Stomach smooth muscle (tissue), 2 donors: ENCODE data around the gene AGBL1.
"Not testable (repeated sequence)": the region's sequence is repeated elsewhere in the genome, so short reads cannot be mapped to it uniquely, and the experiment has no call there.

ENCODE experiments used
- H3K27ac ChIP-seq: one replicate; pipeline ENCODE4 v1.7.0; 2013; ENCODE audit warnings: mild to moderate bottlenecking, low read length, inconsistent platforms
- H3K27me3 ChIP-seq, 2 donors: one replicate each; pipeline ENCODE4 v1.7.0; 2013; ENCODE audit warnings: low read length in 2 of 2; ENCODE audit not compliant: insufficient read depth in 2 of 2, control insufficient read depth in 1 of 2
- H3K36me3 ChIP-seq, 2 donors: one replicate each; pipeline ENCODE4 v1.7.0; 2013; ENCODE audit warnings: low read length in 2 of 2; ENCODE audit not compliant: control insufficient read depth in 2 of 2, insufficient read depth in 2 of 2
- H3K4me1 ChIP-seq: one replicate; pipeline ENCODE4 v1.7.0; 2013; ENCODE audit warnings: low read length; ENCODE audit not compliant: control insufficient read depth, insufficient read depth
- H3K4me3 ChIP-seq, 2 donors: one replicate each; pipeline ENCODE4 v1.7.0; 2013; ENCODE audit warnings: low read length in 2 of 2
- H3K9ac ChIP-seq, 2 donors: one replicate each; pipeline ENCODE4 v1.7.0; 2013; ENCODE audit warnings: low read length in 2 of 2, mild to moderate bottlenecking in 1 of 2
- H3K9me3 ChIP-seq, 2 donors: one replicate each; pipeline ENCODE4 v1.7.0; 2013; ENCODE audit warnings: low read length in 2 of 2; ENCODE audit not compliant: control insufficient read depth in 2 of 2
- donor health status: healthy.
- donor health status: Pancreatic carcinoma.

Gene AGBL1

DNA sequence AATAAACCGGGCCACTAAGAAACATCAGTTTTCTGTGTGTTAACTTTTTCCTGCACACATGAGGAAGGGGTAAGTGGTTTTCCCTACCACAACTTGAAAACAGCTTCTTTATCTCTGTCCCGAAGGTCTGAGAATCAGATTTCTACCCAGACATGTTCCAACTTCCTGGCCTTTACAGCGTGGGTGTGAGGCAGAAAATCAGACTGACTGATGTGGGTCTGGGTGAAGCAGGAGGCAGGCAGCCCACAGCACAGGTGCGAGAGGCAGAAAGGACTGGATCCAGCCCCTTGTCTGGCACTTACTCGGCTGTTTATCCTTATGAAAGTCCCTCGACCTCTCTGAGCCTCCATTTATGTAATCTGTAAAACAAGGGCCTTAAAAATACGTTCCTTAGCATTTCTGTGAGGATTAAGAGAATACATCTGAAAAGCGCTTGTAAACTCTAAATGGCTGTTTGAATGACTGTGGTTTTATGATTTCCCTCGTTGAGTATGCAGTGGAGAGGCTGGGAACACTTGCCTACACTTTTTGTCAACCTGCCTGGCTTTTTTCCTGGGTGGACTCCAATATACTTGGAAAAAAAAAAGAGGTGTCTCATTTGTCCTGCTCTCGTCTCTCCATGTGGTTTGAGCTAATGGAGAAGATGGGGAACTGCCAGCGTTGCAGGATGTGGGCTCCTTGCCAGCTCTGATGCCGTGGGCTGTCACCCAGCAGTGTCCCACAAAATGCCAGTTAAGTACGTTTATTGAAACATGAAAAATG is 3.1 kb downstream of the AGBL1 start:
- no peaks in the 10 kb centered on the region for H3K36me3 ChIP-seq
- no peaks in the 10 kb centered on the region for H3K9me3 ChIP-seq
- no peak overlapping the region for H3K27ac ChIP-seq
- H3K4me3 ChIP-seq, result no peak overlapping the region
- no peaks in the 10 kb centered on the region for H3K27me3 ChIP-seq
- peaks cover 5% of the 10 kb centered on the region for H3K4me1 ChIP-seq
- no peak overlapping the region for H3K9ac ChIP-seq

DNA sequence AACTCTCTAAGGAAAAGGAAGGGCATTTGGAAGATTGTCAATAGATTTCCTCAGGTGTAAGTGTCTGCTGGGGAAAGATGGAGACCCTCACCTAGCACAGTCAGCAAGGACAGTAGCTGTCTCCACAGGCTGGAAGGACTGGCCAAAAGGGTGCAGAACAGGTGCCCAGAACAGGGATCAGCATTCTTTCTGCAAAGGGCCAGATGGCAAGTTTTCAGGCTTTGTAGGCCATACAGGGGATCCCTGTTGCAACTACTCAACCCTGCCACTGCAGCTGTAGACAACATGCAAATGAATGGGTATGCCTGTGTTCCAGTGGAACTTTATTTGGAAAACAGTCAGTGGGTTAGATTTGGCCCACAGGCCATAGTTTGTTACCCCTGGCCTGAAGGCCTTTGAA is 8.1 kb downstream of the AGBL1 start:
- Histone ChIP-seq H3K27me3 (no peaks in the 10 kb centered on the region), H3K9me3 (no peaks in the 10 kb centered on the region), H3K36me3 (no peaks in the 10 kb centered on the region)

DNA sequence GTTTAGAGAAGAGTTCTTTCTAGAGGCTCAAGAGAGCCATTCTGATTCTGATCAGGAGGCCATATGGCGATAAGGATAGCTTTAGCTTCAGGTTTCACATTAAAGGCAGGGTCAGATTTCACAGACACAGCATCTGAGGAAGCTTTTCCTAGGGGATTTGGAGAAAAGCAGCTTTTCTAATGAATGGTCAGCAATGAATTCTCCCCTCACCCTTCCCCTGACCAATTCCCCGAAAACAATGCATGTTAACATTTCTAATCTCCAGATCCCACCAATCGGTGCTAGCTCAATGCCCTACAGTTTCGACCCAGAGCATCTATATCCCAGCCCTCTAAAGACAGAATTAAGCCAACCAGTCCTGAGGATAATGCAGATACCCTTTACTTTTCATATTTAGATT is 9.8 kb downstream of the AGBL1 start:
- no peak overlapping the region for H3K27ac ChIP-seq
- no peaks in the 10 kb centered on the region for H3K36me3 ChIP-seq
- H3K27me3 ChIP-seq, result no peaks in the 10 kb centered on the region
- H3K4me3 ChIP-seq, result no peak overlapping the region
- no peaks in the 10 kb centered on the region for H3K9me3 ChIP-seq
- H3K9ac ChIP-seq, result no peak overlapping the region
- no peaks in the 10 kb centered on the region for H3K4me1 ChIP-seq

More for the DNA sequence above, 8.1 kb downstream of the AGBL1 start:
- H3K4me3 ChIP-seq, result no peak overlapping the region
- no peak overlapping the region for H3K27ac ChIP-seq
- H3K4me1 ChIP-seq, result no peaks in the 10 kb centered on the region
- H3K9ac ChIP-seq, result no peak overlapping the region

DNA sequence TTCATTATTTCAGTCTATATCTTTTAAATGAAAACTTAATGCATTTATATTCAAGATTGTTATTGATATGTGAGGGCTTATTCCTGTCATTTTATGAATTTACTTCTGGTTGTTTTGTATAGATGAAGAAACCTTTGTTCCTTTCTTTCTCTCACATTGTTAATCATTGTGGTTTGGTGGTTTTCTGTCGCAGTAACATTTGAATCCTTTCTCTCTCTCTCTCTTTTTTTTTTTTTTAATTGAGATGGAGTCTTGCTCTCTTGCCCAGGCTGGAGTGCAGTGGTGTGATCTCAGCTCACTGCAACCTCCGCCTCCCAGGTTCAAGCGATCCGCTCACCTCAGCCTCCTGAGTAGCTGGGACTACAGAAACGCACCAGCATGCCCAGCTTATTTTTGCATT is 22.1 kb downstream of the AGBL1 start:
- H3K36me3 ChIP-seq, result no peaks in the 10 kb centered on the region
- H3K27ac ChIP-seq, result no peak overlapping the region
- no peak overlapping the region for H3K9ac ChIP-seq
- no peak overlapping the region for H3K4me3 ChIP-seq
- peaks cover 0 to 5% of the 10 kb centered on the region in 2 donors for H3K9me3 ChIP-seq
- H3K4me1 ChIP-seq, result no peaks in the 10 kb centered on the region
- peaks cover 0 to 2% of the 10 kb centered on the region in 2 donors for H3K27me3 ChIP-seq

DNA sequence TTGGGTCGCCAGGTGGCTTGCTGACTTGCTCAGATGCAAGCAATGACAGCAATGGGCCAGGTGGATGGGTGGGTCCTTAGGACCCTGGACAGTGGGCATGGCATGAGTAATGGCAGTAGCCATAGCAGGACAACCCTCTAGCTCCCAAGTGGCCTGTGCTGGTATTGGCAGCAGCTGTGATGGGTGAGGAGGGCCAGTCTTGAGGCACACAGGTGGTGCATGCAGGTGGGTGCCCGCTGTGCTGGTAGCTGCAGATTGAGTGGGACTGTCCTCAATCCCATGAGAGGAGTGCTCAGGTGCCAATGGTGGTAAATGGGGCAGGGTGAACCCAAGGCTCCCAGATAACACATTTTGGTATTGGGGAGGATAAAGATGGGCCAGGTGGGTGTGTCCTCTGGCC is 24.2 kb downstream of the AGBL1 start:
- Histone ChIP-seq H3K4me1 (no peaks in the 10 kb centered on the region), H3K27ac (no peak overlapping the region), H3K36me3 (no peaks in the 10 kb centered on the region), H3K9me3 (peaks cover 0 to 3% of the 10 kb centered on the region in 2 donors), H3K4me3 (no peak overlapping the region), H3K27me3 (peaks cover 0 to 2% of the 10 kb centered on the region in 2 donors), H3K9ac (no peak overlapping the region)

DNA sequence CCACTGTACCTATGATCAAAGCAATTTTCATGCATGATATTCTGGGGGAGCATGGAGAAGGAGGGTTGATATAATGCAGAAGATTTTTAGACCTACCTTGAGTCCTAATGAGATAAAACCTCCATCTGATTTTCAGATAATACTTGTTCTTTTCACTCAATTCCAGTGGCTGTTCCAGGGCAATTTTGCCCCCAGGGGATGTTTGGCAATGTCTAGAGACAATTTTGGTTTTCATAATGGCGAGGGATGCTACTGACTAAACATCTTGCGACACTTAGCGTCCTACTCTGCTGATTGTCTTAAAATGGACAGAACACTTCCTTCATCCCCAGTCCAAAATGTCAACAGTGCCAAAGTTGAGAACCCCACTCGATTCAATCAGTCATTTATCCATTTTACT is 26.6 kb downstream of the AGBL1 start:
- H3K4me1 ChIP-seq, result no peaks in the 10 kb centered on the region
- no peaks in the 10 kb centered on the region for H3K36me3 ChIP-seq
- H3K27me3 ChIP-seq, result peaks cover 0 to 2% of the 10 kb centered on the region in 2 donors
- H3K9ac ChIP-seq, result no peak overlapping the region
- no peak overlapping the region for H3K4me3 ChIP-seq
- peaks cover 0 to 3% of the 10 kb centered on the region in 2 donors for H3K9me3 ChIP-seq
- H3K27ac ChIP-seq, result no peak overlapping the region

DNA sequence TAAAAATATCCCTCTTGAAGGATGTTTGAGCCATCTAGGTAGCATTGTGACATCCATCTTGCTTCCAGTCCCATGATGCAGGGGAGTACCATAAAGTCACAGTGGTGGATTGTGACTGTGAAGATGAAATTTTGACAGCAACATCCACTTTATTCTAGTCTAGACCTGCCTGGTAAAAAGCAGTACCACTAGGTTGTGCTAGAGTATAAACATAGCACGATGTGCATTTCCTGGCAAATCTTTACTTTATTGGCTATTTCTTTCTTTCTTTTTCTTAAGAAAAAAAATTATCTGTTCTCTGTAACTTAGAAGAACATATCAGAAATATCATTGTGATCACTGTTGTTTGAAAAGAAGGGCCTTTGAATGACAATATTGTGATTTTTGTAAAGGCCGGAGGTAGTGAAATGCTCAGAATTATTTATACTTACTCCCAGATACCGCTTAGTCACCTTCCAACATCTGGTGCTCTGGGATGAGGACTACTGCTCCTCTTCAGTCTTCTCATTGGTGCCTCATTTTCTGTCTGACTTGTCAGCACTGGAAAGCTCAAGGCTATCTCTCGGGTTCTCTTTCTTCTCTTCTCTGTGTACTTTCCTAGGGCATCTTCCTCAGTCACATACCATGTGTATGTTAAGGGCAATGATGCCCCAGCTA is 35.6 kb downstream of the AGBL1 start:
- Histone ChIP-seq H3K9ac (no peak overlapping the region), H3K36me3 (no peaks in the 10 kb centered on the region), H3K4me1 (no peaks in the 10 kb centered on the region), H3K27me3 (no peaks in the 10 kb centered on the region), H3K9me3 (no peaks in the 10 kb centered on the region), H3K4me3 (no peak overlapping the region), H3K27ac (no peak overlapping the region)

DNA sequence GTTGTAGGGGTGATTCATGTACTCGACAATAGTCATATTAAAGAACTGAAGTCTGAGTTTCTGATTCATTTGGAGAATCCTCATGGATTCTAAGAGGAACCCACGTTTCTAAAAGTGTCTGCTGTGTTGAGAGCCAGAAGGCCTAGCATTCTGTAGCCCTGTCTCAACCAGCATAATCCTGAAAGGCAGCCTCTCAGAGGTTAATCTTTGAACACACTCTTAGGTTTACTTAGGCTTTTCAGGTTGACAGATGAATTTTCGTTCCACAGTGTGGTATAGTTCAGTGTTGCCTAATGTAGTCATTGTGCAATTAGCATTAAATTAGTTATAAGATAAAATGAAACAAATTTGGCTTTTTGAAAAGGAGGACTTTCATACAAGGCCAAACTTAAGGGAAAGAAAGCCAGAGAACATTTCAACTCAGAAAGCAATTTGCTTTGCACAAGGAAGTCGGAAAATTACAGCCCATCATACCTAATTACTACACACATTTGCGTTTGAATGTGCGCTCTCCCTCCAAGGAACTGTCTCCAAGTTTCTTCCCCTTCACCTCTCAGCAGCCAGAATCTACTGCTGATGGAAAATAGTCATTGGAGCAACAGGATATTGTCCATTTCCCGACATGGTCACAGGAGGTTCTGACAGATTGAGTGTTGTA is 42.0 kb downstream of the AGBL1 start:
- H3K4me3 ChIP-seq, result no peak overlapping the region
- no peak overlapping the region for H3K9ac ChIP-seq
- no peak overlapping the region for H3K27ac ChIP-seq
- H3K4me1 ChIP-seq, result no peaks in the 10 kb centered on the region
- no peaks in the 10 kb centered on the region for H3K27me3 ChIP-seq
- no peaks in the 10 kb centered on the region for H3K9me3 ChIP-seq
- H3K36me3 ChIP-seq, result no peaks in the 10 kb centered on the region

DNA sequence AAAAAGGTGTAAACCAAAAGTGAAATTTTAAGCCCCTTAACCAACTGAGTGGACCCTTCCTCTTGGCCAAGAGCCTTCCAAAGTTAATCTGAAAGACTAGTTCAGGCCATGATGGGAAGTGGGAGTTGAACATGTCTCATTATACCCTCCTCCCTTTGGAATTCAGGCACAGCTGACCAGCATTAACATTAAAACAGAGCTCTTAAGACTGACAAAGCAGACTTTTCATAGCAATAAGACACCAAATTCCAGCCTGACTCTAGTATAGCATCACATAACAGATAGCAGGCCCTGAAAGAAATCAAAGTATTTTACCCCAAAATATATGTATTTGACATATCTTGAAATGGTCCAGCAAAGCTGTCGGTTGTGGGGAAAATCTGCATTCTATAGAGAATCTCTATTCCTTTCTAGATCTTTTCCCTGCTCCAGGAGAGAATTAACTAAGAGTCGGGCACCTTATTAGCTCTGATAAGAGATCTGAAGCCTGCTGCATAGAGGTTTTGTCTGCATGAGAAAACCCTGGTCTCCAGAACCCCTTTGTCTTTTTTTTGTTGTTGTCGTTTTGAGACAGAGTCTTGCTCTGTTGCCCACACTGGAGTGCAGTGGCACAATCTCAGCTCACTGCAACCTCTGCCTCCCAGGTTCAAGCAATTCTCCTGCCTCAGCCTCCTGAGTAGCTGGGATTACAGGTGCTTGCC is 43.2 kb downstream of the AGBL1 start:
- H3K4me1 ChIP-seq, H3K27me3 ChIP-seq, H3K36me3 ChIP-seq, H3K9me3 ChIP-seq, H3K27ac ChIP-seq, H3K4me3 ChIP-seq, H3K9ac ChIP-seq: not testable (repeated sequence)

DNA sequence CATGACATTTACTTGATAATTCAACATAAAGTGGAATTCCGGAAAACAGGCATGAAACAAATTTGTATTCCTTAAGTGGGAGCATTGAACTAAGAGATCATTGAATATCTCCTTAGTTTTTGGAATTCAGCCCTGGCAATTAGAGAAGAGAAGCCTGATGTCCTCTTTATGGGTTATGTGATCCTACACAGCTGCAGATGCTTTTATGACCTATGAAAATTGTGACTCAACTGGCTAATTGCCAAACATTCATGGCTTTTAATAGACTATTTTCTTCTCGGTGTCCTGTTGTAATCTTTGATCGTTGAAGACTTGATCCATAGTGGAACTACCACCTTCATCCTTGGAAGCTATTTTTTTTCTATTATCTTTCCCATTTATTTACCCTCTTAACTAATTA is 46.1 kb downstream of the AGBL1 start:
- no peaks in the 10 kb centered on the region for H3K36me3 ChIP-seq

More for the DNA sequence above, 46.1 kb downstream of the AGBL1 start:
- no peaks in the 10 kb centered on the region for H3K4me1 ChIP-seq
- H3K9me3 ChIP-seq, result no peaks in the 10 kb centered on the region
- H3K27ac ChIP-seq, result no peak overlapping the region
- H3K9ac ChIP-seq, result no peak overlapping the region
- H3K4me3 ChIP-seq, result no peak overlapping the region
- H3K27me3 ChIP-seq, result no peaks in the 10 kb centered on the region
